Measurements from ENCODE around the gene MAPRE3.

MAPRE3 gene

DNA sequence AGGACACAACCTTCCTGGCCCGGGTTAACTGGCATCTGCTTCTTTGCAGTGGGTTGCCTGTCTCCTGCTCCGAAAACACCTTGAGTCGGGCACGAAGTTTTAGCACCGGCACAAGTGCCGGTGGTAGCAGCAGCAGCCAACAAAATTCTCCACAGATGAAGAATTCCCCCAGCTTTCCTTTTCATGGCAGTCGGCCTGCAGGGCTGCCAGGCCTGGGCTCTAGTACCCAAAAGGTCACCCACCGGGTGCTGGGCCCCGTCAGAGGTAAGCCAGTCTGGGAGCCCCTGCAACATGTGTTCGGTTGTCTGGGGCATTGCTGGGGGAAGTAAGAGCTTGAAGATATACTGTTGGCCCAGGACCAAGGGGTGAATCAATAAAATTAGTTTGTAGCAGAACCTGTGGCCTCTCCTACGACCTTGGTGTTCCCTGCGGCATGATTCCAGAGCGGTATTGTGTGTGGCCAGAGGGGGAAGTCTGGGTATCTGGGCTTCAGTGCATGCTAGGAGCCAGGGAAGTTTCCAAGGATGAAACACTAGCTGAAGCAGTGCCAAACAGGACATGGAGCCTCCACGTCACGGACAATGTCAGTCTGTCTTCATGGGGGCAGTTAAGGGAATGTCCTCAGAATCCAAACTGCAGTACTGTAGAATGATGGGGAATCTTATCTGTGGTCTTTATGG is 88.8 kb downstream of the MAPRE3 start:
- H3K4me3 ChIP-seq (ENCODE audit: low read length in 2 of 2): no peak overlapping the region
- H3K4me1 ChIP-seq (ENCODE audit: control insufficient read depth in 2 of 2, insufficient read depth in 2 of 2, low read length in 2 of 2): no peaks in the 10 kb centered on the region
- peaks cover 38% of the 10 kb centered on the region in 2 donors for H3K36me3 ChIP-seq (ENCODE audit: control insufficient read depth in 2 of 2, insufficient read depth in 2 of 2, low read length in 2 of 2)
- H3K27me3 ChIP-seq (ENCODE audit: control insufficient read depth in 2 of 2, insufficient read depth in 2 of 2, low read length in 2 of 2): no peaks in the 10 kb centered on the region
- no peak overlapping the region for H3K27ac ChIP-seq (ENCODE audit: low read depth in 2 of 2, low read length in 2 of 2)
- H3K9ac ChIP-seq (ENCODE audit: low read depth in 1 of 2, low read length in 2 of 2): no peak overlapping the region
- H3K9me3 ChIP-seq (ENCODE audit: control insufficient read depth in 2 of 2, low read length in 2 of 2): no peaks in the 10 kb centered on the region

DNA sequence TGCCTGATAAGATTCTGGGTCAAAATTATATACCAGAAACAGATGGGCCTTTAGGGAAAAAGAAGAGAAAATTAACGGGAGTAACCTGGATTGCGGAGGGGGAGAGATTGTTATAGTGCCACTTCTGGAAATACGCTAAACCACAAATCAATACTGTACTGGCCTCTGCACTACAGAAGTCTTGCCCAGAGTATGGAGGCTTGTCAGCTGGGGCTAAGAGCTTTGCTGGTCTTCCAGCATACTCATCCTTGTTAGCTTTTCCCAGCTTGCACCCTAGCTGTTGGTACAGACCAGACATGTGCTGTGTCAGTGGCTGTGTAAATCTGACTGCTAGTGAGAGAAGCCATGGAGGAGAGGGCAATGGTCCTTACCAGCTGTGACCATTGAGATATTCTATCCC is 89.9 kb downstream of the MAPRE3 start:
- no peak overlapping the region for H3K27ac ChIP-seq (ENCODE audit: low read depth in 2 of 2, low read length in 2 of 2)
- peaks cover 31 to 36% of the 10 kb centered on the region in 2 donors for H3K36me3 ChIP-seq (ENCODE audit: control insufficient read depth in 2 of 2, insufficient read depth in 2 of 2, low read length in 2 of 2)
- no peaks in the 10 kb centered on the region for H3K4me1 ChIP-seq (ENCODE audit: control insufficient read depth in 2 of 2, insufficient read depth in 2 of 2, low read length in 2 of 2)
- H3K9me3 ChIP-seq (ENCODE audit: control insufficient read depth in 2 of 2, low read length in 2 of 2): no peaks in the 10 kb centered on the region
- H3K27me3 ChIP-seq (ENCODE audit: control insufficient read depth in 2 of 2, insufficient read depth in 2 of 2, low read length in 2 of 2): no peaks in the 10 kb centered on the region
- H3K9ac ChIP-seq (ENCODE audit: low read depth in 1 of 2, low read length in 2 of 2): no peak overlapping the region
- H3K4me3 ChIP-seq (ENCODE audit: low read length in 2 of 2): no peak overlapping the region

DNA sequence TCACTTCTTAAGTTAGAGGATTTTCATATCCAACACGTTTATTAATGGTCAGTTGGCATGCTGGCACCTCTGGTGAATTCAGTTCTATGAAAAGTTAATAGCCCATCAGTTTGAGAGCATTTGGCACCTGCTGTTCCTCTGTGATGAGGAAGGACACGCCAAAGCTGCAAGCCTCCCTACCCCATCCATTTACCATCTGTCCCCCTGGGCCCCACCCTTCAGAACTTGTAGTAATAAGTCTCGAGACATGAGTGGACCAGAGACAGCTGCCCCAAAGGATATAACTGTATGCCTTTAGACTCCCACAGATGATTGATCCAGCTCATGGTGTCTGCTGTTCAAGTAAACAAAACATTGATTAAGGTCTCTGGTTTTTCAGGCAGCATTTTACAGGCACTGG is 94.7 kb downstream of the MAPRE3 start:
- no peak overlapping the region for H3K4me3 ChIP-seq (ENCODE audit: low read length in 2 of 2)
- no peaks in the 10 kb centered on the region for H3K27me3 ChIP-seq (ENCODE audit: control insufficient read depth in 2 of 2, insufficient read depth in 2 of 2, low read length in 2 of 2)
- no peak overlapping the region for H3K9ac ChIP-seq (ENCODE audit: low read depth in 1 of 2, low read length in 2 of 2)
- peaks cover 31 to 34% of the 10 kb centered on the region in 2 donors for H3K36me3 ChIP-seq (ENCODE audit: control insufficient read depth in 2 of 2, insufficient read depth in 2 of 2, low read length in 2 of 2)
- peaks cover 4 to 6% of the 10 kb centered on the region in 2 donors for H3K4me1 ChIP-seq (ENCODE audit: control insufficient read depth in 2 of 2, insufficient read depth in 2 of 2, low read length in 2 of 2)
- no peak overlapping the region for H3K27ac ChIP-seq (ENCODE audit: low read depth in 2 of 2, low read length in 2 of 2)
- H3K9me3 ChIP-seq (ENCODE audit: control insufficient read depth in 2 of 2, low read length in 2 of 2): no peaks in the 10 kb centered on the region

DNA sequence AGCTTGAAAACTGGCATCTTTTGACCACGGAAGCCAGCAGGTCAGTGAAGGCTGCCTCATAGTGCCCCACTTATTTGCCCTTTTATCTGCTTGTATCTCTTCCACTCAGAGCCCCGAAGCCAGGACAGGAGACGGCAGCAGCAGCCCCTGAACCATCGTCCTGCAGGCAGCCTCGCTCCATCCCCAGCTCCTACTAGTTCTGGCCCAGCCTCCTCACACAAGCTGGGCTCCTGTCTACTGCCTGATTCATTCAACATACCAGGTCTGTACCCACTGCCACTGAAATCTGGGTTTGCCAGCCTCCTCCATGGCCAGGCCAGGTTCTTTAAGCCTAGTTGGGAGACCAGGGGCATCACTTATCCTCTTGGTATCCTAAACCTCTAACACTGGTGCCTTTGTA is 96.9 kb downstream of the MAPRE3 start:
- Histone ChIP-seq H3K9ac (ENCODE audit: low read depth in 1 of 2, low read length in 2 of 2) (no peak overlapping the region), H3K4me3 (ENCODE audit: low read length in 2 of 2) (no peak overlapping the region), H3K27me3 (ENCODE audit: control insufficient read depth in 2 of 2, insufficient read depth in 2 of 2, low read length in 2 of 2) (no peaks in the 10 kb centered on the region), H3K4me1 (ENCODE audit: control insufficient read depth in 2 of 2, insufficient read depth in 2 of 2, low read length in 2 of 2) (peaks cover 17 to 19% of the 10 kb centered on the region in 2 donors), H3K27ac (ENCODE audit: low read depth in 2 of 2, low read length in 2 of 2) (no peak overlapping the region), H3K9me3 (ENCODE audit: control insufficient read depth in 2 of 2, low read length in 2 of 2) (no peaks in the 10 kb centered on the region), H3K36me3 (ENCODE audit: control insufficient read depth in 2 of 2, insufficient read depth in 2 of 2, low read length in 2 of 2) (peaks cover 24 to 29% of the 10 kb centered on the region in 2 donors)

DNA sequence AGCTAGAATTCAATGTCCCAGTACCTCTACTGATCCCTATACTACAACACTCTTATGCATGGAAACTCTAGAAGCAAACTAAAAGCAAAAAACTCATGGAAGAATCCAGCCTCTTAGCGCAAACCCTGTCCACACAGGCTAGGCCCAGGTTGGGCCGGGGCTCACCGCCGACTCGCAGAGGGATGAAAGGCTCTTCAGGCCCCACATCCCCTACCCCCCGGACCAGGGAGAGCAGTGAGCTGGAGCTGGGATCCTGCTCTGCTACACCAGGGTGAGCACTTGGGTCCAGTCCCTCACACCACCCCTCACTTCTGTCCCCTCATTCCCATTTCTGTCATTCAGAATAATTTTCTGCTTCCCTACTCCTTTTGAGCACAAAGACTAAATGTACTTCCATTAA is 99.0 kb downstream of the MAPRE3 start:
- Histone ChIP-seq H3K9me3 (ENCODE audit: control insufficient read depth in 2 of 2, low read length in 2 of 2) (no peaks in the 10 kb centered on the region), H3K9ac (ENCODE audit: low read depth in 1 of 2, low read length in 2 of 2) (no peak overlapping the region), H3K4me3 (ENCODE audit: low read length in 2 of 2) (peak overlapping the region in 1 of 2 donors; percentile 9), H3K27me3 (ENCODE audit: control insufficient read depth in 2 of 2, insufficient read depth in 2 of 2, low read length in 2 of 2) (no peaks in the 10 kb centered on the region), H3K4me1 (ENCODE audit: control insufficient read depth in 2 of 2, insufficient read depth in 2 of 2, low read length in 2 of 2) (peaks cover 22 to 24% of the 10 kb centered on the region in 2 donors), H3K27ac (ENCODE audit: low read depth in 2 of 2, low read length in 2 of 2) (no peak overlapping the region), H3K36me3 (ENCODE audit: control insufficient read depth in 2 of 2, insufficient read depth in 2 of 2, low read length in 2 of 2) (peaks cover 21 to 25% of the 10 kb centered on the region in 2 donors)

DNA sequence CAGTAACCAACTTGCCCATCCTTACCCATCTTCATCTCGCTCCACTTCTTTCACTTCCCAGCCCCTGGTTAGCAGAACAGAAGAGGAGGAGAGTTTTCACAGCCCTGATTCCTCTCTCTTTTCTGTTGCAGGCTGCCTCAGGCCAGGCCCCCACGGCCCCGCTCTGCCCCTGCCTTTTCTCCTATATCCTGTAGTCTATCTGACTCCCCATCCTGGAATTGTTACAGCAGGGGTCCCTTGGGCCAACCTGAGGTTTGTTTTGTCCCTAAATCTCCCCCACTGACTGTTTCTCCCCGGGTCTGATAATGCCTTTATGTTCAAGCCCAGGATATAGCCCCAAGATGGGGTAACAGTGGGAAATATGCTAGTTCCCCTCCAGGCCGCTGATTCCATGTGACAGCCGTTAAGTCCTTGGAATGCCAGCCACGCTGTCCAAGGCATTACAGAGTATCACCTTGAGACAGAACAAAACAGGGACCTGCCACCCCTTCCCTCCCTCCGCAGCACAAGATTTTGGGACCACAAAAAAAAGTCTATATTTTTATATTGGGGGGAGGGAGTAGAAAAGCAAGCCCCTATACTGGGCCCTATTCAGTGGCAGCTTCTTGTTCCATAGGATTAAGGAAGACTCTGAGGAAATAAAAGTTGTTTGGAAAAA is 99.7 kb downstream of the MAPRE3 start:
- Histone ChIP-seq H3K27me3 (ENCODE audit: control insufficient read depth in 2 of 2, insufficient read depth in 2 of 2, low read length in 2 of 2) (no peaks in the 10 kb centered on the region), H3K9me3 (ENCODE audit: control insufficient read depth in 2 of 2, low read length in 2 of 2) (no peaks in the 10 kb centered on the region), H3K4me1 (ENCODE audit: control insufficient read depth in 2 of 2, insufficient read depth in 2 of 2, low read length in 2 of 2) (peaks cover 22 to 28% of the 10 kb centered on the region in 2 donors), H3K36me3 (ENCODE audit: control insufficient read depth in 2 of 2, insufficient read depth in 2 of 2, low read length in 2 of 2) (peaks cover 21 to 23% of the 10 kb centered on the region in 2 donors), H3K9ac (ENCODE audit: low read depth in 1 of 2, low read length in 2 of 2) (peak overlapping the region; percentile 87), H3K27ac (ENCODE audit: low read depth in 2 of 2, low read length in 2 of 2) (no peak overlapping the region), H3K4me3 (ENCODE audit: low read length in 2 of 2) (peak overlapping the region; percentile 86 to 97)

DNA sequence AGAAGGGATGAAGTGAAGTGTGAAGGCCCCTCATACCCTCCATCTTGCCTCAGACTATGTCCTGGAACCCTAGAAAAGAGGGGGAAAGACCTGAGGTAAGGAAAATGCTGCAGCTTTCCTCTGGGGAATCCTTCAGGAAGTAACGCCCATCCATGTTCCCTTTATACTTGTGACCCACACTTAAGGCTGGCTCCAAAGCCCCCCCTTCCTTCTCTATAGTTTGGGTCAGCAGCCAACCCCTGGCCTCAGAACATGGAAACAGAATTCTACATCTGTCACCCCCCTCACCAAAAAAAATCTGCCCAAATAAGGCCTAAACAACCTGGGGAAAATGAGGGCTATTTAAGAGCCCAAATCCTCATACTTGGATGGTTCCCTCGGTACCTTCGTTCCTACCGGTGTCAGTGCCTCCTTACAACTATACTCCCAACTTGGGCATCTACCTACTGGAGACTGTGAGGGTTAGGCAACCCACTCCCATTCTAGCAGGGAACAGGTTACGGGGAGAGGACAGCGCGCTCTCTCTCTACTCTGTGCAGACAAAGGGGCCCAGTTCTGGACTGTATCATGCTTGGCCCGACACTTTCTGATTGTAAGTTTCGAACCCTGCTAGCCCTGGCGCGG is 100.3 kb downstream of the MAPRE3 start:
- Histone ChIP-seq H3K4me1 (ENCODE audit: control insufficient read depth in 2 of 2, insufficient read depth in 2 of 2, low read length in 2 of 2) (peaks cover 22 to 28% of the 10 kb centered on the region in 2 donors), H3K4me3 (ENCODE audit: low read length in 2 of 2) (peak overlapping the region; percentile 86 to 97), H3K9ac (ENCODE audit: low read depth in 1 of 2, low read length in 2 of 2) (peak overlapping the region; percentile 87), H3K27me3 (ENCODE audit: control insufficient read depth in 2 of 2, insufficient read depth in 2 of 2, low read length in 2 of 2) (no peaks in the 10 kb centered on the region), H3K27ac (ENCODE audit: low read depth in 2 of 2, low read length in 2 of 2) (peak overlapping the region; percentile 88 to 95), H3K36me3 (ENCODE audit: control insufficient read depth in 2 of 2, insufficient read depth in 2 of 2, low read length in 2 of 2) (peaks cover 20 to 21% of the 10 kb centered on the region in 2 donors), H3K9me3 (ENCODE audit: control insufficient read depth in 2 of 2, low read length in 2 of 2) (no peaks in the 10 kb centered on the region)

DNA sequence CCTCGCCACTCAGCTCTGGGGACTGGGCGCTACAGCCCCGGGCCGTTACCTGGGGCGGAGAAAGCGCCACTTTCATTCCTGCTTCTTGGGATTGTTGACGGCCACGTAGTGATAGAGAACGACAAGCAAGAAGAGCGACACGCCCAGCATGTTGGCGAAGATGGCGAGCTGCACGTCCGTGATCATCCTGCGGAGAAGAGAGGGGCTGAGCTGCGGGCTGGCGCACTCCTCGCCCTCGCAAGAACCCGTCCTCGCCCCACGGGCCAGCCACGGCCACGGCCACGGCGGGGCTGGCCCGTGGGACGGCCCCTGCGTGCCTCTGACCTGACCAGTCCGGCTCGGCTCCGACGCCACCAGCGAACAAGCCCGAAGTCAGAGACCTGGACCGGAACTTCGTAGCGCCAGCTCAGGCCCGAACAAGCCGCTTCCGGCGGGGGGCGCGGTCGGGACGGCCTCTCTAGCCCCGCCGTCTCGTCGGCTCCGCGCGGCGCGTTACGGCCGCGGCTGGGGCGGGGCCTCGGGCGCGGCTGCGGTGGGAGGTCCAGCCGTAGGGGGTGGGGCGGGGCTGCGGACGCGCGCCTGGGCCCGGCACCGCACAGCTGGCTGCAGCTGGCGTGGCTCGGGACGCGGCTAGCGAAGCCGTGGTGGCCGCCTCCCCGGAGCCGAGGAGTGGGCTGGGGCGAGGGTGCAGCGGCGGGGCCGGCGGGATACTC is 101.0 kb downstream of the MAPRE3 start, which contains the start of gene OST4:
Gene OST4, minus strand, starts transcription at position 378 of the 713 bp plus-strand sequence.
- H3K9me3 ChIP-seq (ENCODE audit: control insufficient read depth in 2 of 2, low read length in 2 of 2): no peaks in the 10 kb centered on the region
- peak within 1 kb of the TSS; percentile 87 for H3K9ac ChIP-seq (ENCODE audit: low read depth in 1 of 2, low read length in 2 of 2)
- no peaks in the 10 kb centered on the region for H3K27me3 ChIP-seq (ENCODE audit: control insufficient read depth in 2 of 2, insufficient read depth in 2 of 2, low read length in 2 of 2)
- H3K4me1 ChIP-seq (ENCODE audit: control insufficient read depth in 2 of 2, insufficient read depth in 2 of 2, low read length in 2 of 2): peaks cover 22 to 28% of the 10 kb centered on the region in 2 donors
- peak within 1 kb of the TSS; percentile 88 to 95 for H3K27ac ChIP-seq (ENCODE audit: low read depth in 2 of 2, low read length in 2 of 2)
- H3K4me3 ChIP-seq (ENCODE audit: low read length in 2 of 2): peak within 1 kb of the TSS; percentile 86 to 97
- peaks cover 18 to 21% of the 10 kb centered on the region in 2 donors for H3K36me3 ChIP-seq (ENCODE audit: control insufficient read depth in 2 of 2, insufficient read depth in 2 of 2, low read length in 2 of 2)

DNA sequence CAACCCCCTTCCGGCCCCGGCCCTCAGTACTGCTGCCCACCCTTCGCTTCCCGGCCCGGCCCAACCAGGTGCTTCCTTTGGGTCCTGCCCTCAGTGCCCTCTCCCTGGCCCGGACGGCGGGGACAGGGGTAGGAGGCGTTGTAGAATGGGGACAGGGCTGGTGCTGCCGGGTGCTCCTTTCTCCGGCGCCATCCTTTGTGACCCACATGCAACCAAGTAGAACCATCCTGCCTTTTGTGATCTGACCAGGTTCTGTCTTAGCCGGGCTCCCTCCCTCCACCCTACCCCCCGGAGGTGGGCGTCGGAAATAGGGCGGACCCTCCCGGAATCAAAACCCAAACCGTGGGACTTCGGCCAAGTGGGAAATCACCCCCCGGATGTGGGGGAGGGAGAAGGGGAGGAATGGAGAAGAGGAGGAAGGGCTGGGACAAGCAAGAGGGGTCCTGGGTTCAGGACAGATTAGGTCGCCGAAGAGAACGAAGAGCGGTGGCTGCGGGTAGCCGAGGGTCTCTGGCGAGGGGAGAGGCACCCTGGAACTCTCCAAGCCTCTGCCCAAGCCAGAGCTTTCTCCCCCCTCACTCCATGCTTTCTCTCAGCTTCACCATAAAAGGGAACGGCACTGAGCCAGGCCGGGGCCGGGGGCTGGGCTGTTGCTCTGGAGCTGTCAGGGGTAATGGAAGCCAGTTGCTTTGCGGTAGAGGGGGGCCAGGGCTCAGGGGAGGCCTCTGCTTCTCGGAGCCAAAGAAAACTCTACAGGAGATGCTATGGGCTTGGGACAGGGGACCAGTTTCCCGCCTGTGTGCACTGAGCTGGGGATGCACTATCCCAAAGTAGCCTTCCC is 101.8 kb downstream of the MAPRE3 start:
- peak overlapping the region; percentile 86 to 95 for H3K27ac ChIP-seq (ENCODE audit: low read depth in 2 of 2, low read length in 2 of 2)
- H3K4me1 ChIP-seq (ENCODE audit: control insufficient read depth in 2 of 2, insufficient read depth in 2 of 2, low read length in 2 of 2): peaks cover 22 to 28% of the 10 kb centered on the region in 2 donors
- H3K9me3 ChIP-seq (ENCODE audit: control insufficient read depth in 2 of 2, low read length in 2 of 2): no peaks in the 10 kb centered on the region
- peak overlapping the region; percentile 60 to 75 for H3K9ac ChIP-seq (ENCODE audit: low read depth in 1 of 2, low read length in 2 of 2)
- no peaks in the 10 kb centered on the region for H3K27me3 ChIP-seq (ENCODE audit: control insufficient read depth in 2 of 2, insufficient read depth in 2 of 2, low read length in 2 of 2)
- peak overlapping the region; percentile 75 to 86 for H3K4me3 ChIP-seq (ENCODE audit: low read length in 2 of 2)
- peaks cover 18 to 20% of the 10 kb centered on the region in 2 donors for H3K36me3 ChIP-seq (ENCODE audit: control insufficient read depth in 2 of 2, insufficient read depth in 2 of 2, low read length in 2 of 2)
